NCI-H2196 treated with DMSO at 0.1 percent for 48 hours (cell line): ENCODE measurements around the gene SGTA.

Source experiments
- DNase-seq: peaks from one replicate; lab custom pipeline; 2025; ENCODE audit not compliant: unreplicated experiment; lab: John Stamatoyannopoulos, UW

Gene SGTA

DNA sequence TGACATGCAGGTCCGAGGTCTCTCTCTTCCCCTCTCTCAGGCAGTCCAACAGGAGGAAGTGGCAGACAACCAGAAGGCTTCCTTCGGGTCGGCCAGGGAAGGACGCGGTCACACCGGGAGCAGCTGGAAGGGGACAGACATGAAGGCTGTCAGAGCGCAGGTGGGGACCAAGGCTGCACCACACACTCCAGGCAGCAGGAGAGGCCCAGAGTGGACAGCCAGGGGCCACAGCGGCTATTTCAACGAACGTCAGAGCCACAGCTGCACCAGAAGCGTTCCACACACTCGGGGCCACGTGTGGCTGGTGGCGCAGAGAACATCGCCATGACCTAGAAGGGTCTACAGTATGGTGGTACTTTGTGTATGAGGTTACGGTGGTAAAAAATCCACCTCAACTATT, 27.3 kb downstream of the SGTA start:
- DNase-seq, result no peak

DNA sequence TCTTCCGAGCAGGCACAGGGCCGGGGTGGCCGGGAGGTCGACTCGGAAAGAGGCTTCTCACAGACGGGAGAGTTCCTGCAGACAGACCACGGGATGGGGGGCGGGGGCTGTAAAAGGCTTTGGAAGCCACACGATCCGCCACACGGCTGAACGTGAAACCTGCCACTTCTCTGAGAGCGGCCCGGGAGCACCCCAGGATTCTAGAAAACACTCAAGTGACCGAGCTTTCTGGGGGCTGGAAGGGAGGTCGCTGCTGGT, 27.7 kb downstream of the SGTA start:
- no peak for DNase-seq

DNA sequence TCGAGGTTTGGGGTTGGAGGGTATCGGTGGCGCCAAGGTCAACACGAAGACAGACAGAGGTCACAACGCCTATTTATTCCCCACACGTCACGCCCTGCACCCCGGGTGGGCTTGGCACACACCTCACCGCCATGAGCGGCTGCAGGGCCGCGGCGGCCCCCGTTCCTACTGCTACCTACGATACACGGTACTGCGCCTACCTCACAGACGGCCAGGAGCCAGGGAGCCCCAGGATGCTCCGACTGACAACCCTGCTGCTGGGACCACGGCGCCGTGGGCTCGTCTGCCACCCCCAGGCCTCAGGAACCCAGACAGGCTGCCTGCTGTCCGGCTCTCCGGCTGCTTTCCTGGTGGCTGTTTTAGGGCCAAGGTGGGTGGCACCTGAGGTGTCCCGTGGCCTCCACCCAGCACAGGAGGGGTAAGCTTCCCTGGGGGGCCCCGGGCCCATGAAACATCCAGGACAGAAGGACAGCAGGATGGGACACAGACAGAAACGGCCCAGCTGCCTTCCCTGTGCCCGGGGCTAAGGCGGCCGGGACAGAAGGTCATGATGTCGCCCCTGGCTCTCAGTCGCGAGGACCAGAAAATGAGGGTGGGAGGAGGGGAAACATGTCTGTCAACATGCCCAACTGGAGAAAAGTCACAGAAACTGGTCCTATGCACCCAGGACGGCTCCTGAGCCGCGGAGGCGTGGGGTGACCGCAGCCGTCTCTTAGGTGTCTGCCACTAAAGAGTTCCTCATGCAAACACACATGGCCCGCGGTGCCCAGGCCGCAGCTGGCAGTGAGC, 28.2 kb downstream of the SGTA start:
- DNase-seq, result no peak

DNA sequence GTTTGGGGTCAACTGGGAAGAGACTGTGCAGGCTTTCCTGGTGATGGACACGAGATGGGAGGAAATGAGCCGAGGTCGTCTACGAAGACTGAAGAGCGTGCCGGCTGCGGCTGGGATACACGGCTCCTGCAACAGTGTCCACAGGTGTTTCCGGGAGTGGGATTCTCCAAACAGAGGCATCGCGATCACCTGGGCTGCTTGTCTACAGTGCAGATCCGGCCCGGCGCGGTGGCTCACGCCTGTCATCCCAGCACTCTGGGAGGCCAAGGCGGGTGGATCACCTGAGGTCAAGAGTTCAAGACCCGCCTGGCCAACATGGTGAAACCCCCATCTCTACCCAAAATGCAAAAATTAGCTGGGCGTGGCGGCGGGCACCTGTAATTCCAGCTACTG, 31.6 kb downstream of the SGTA start:
- DNase-seq, result no peak

DNA sequence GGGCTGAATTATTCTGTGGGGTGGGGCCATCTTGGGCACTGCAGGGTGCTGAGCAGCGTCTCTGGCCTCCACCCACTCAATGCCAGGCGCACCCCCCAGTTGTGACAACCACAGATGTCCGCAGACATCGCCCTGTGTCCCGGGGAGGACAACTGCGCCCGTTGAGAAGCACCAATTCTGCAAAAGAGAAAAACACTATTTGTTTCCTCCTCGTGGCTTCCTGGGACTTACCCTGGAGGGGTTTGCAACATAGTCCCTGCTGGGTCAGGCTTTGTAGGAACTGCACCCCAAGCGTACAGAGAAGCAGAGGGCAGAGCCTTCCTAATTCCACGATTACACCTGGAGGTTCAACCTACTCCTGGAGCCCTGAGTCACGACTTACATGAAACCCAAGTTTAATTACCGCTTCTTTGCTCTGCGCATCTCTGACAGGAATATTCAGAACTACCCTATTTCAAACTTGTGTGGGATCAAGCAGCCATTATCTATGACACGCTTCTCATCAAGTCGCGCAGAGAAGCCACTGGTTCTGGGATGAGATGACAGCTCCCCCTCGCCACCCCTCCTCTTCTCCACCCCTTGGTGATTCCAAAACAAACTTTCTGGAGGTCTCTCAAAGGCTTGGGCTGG, 32.1 kb downstream of the SGTA start:
- no peak for DNase-seq

DNA sequence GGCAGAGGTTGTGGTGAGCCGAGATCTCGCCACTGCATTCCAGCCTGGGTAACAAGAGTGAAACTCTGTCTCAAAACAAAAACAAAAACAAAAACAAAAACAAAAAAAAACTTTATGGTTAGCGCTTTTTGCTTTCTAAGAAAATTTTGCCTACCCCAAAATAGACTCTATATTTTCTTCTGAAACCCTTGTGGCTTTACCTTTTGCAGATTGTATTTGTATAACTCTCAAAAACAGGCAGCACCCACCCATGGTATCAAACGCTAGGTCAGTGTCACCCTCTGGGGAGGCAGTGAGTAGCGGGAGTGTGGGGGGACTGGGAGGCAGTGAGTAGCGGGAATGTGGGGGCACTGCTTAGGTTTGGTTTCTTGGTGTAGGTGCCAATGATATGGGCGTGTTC, 35.7 kb downstream of the SGTA start:
- no peak for DNase-seq

DNA sequence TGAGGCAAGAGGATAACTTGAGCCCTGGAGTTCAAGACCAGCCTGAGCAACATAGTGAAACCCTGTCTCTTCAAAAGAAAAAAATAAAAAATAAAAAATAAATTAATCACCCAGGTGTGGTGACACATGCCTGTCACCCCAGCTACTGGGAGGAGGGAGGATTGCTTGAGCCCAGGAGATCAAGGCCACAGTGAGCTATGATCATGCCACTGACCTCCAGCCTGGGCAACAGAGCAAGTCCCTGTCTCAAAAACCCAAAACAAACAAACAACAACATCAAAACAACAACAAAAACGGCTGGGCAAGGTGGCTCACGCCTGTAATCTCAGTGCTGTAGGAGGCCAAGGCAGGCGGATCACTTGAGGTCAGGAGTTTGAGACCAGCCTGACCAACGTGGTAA, 39.0 kb downstream of the SGTA start:
- no peak for DNase-seq

DNA sequence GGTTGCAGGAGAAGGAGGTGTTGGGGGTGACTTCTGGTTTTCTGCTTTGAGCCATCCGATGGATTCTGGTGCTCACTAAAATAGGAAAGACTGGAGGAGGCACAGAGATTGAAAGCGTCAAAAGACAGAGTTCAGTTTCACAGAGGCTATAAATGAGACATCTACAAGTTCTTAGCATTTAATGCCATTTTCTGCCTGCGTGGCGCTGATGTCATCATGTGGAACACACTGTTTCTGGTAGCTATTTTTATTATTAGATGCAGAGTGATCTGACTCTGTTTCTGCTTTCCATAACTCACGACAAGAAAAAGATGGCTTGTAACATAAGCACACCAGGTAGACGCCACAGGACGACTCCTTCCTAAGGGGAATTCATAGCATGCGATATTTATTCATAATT, 40.0 kb downstream of the SGTA start:
- no peak for DNase-seq

DNA sequence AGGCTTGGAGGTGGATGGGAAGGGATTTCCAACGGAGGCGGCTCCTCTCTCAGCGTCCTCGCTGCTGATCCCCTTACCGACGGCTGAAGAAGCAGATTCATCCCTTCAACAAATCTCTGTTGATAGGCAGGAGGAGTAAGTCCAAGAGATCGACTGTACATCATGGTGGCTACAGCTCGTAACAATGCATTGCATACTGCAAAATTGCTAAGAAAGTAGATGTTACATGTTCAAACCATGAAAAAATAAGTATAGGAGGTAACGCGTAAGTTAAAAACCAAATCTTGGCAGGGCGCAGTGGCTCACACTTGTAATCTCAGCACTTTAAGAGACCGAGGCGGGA, 42.8 kb downstream of the SGTA start:
- DNase-seq, result no peak

DNA sequence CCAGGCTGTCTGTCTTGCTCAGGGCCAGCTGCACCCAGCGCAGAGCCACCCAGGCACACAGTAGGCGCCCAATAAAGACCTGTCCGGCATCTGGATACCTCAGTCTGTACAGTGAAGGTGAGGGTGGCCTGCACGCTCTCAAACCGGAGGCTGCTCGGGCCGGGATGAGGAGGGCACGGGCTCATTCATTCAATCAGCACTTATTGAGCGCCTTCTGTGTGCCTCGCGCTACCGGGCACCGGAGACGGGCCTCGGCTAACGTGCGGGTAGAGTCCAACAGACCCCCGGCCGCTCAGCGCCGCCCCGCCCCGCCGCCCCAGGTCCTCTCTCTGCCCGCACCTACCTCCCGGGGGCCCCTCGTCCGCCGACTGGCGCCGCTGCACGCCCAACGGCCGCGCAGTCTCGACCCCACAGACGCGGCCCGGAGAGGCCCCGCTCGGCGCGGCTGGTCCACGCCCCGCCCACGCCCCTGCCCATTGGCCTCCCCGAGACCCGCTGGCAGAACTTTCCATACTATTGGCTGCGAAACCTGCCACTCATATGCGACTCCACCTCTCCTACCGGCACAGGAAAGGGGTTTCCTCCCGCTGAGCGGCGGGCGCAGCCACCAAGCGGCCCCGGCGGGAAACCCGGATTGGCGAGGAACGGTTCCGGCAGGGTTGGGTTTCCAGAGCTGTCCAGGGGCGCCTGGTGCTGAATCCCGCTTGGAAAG, 43.3 kb downstream of the SGTA start, which contains the start of gene SLC39A3:
TSS of gene SLC39A3 (minus strand) at position 416 of the 712 bp plus-strand sequence. CDS start 2,760 bp downstream, outside the sequence.
- peak; percentile 87 for DNase-seq

DNA sequence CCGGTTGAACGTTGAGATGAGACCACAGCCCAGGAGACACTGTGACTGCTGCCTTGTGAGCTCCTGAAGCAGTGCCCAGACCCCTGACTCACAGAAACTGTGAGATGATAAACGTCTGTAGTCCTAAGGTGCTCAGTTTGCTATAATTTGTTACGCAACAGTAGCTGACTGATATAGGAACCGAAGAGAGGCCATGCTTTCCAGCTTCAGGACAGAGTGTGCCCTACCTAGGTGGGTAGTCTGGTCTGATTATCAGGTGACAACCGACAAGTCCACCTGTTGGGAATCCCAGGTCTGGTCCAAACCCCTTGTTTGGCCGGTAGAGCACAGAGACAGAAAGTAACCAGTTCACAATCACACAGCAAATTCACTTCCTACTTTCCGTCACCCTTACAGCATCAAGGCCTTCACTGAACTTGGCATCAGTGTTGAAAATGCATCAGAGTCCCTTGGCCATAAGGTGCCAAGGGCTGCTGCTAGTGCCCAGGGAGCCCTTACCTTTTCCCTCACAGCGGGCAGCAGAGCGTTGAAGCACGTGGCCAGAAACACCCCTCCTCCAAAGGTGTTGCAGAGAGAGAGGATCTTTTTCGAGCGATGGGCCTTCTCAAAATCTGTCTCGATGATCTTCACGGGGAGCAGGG, 46.4 kb downstream of the SGTA start:
- DNase-seq, result no peak

DNA sequence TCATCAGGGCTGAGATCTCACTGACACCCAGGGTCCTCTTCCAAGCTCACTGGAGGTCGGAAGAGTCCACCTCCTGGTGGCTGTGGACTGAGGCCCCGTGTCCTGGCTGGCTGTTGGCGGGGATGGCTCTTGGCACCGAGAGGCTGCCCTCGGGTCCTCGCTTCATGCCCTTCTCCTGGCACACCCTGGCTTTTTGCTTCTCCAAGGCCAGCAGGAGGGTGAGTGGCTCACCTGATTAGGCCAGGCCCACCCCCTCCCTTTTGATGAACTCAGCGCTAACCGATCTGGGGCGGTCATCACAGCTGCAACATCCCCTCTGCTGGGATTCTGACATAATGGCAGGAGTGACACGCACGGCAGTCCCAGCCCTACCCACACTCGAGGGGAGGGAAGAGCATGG, 47.7 kb downstream of the SGTA start:
- DNase-seq, result no peak

DNA sequence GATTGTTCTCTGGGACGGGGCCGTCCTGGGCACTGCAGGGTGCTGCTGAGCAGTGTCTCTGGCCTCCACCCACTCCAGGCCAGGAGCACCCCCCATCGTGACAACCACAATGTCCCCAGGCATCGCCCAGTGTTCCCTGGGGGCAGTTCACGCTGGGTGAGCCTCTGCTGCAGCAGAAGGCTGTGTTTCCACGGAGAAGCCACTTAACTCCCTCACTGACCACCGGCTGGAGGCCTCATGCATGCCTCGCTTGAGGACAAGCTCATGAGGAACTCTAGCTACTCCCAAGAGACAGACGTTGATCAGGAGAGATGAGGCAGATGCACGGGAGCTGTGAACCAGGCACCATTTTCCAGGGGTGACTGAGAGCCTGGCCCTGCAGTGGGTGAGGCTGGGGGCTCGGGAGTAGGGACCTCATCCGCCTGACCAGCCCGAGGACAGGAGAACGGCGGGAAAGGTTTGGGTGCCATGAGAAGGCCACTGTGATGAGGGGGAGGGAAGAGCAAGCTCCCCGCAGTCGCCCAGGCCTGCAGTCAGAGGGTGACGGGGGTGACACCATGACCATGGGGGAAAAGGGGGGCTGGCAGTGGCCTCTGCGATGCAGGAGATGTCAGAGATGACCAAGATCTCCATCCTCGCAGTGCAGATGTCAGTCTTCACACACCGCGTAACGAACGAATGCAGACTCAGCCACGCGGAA, 48.3 kb downstream of the SGTA start:
- DNase-seq, result no peak

DNA sequence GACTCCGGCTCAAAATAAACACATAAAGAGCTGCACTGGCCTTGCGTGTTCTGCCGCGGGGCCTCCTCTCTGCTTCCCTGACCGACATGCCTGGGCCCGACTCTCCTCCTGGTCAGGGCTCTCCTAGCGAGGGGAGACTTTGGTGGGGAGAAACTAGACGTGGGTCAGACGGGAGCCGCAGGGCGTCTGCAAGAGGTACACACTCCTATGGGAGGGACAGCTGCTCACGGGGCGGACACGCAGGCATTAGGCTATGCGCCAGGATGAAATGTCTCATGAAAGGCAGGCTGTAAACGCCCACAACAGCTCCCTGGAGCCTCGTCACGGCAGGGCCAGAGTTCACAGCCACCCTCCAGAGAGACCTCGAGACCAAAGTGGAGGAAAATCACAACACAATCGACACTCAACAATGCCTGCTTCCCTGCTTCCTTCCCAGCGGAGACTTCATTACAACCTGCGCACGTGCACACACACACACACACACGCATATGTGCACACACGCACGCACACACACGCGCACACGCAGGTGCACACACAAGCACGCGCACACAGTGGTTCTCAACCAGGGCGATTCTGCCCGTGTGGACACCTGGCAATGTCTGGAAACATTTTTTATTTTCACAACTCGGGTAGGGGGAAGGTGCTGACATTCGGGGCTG, 49.0 kb downstream of the SGTA start:
- no peak for DNase-seq

DNA sequence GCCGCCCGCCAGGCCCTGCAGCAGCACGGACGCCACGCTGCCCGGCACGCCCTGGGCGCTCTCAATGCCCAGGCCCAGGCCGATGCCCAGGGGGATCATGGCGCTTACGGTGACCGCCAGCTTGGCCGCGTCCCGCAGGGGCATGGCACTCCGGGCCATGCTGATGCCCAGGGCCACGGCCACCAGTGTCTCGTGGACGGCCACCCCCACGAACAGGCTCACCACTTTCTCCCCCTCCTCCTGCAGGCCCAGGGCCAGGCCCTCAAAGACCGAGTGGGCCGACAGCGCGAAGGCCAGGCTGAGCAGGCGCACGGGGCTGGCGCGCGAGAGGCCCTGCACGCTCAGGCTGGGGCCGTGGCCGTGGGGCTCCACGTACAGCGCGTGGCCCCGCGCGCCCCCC, 50.2 kb downstream of the SGTA start:
- no peak for DNase-seq

DNA sequence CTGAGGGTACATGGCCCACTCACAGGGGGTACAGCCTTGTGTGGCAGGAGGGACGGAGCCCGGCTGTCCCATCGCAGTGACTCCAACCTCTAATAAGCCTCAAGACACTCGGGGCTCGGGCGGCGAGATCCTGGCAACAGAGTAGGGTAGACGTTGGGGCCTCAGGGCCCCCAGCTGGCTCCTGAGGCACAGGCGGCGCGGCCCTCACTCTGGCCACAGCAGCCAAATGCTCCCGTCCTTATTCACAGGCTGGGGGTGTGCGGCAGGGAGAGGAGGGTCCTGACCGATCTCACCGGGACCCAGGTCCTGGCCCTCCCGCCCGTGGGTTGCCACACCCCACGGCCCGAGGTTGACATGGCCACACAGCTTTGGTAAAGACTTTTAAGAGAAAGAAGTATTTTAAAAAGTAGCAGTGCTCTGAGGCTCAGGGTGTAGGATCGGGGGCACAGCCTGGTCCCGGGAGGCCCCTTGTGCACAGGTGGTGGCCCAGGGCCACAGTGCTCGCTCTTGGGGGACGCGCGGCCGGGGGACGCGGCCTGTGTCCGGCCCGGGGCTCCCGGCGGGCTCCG, 50.8 kb downstream of the SGTA start:
- DNase-seq, result no peak

DNA sequence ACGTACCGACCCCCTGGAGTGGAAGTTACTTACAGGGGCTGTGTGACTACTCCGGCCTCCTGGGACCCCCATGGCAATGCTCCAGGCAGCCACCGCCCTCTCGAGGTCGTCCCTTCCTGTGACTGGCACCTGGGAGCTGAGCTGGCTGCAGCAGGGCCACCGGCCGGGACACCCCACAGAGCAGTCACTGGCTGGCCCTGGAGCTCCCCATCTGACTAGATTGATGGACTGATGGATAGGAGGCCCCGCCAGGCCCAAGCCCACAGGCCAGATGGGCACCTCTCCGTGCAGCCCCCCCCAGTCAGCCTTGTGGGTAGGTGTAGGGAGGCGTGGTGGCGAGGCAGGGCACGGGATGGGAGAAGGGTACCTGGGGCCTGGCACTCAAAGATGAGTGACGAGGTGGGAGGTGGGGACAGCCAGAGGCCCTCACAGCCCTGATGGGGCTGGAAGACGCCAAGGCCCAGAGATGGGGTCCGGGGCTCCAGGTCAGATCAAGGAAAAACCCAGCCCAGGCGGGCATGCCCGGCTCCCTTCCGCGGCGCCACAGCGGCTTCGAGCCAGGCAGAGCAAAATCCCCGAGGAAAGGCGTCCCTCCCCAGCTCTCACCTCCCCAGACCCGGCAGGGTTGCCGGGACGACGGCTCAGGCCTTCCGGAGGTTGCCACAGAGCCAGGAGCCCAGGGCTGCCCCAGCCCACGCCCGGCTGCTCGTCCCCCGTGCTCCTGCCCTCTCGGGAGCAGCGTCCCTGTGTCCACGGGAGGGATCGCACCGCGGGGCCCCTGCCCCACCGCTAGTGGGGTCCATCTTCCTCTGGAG, 51.7 kb downstream of the SGTA start:
- DNase-seq, result no peak

DNA sequence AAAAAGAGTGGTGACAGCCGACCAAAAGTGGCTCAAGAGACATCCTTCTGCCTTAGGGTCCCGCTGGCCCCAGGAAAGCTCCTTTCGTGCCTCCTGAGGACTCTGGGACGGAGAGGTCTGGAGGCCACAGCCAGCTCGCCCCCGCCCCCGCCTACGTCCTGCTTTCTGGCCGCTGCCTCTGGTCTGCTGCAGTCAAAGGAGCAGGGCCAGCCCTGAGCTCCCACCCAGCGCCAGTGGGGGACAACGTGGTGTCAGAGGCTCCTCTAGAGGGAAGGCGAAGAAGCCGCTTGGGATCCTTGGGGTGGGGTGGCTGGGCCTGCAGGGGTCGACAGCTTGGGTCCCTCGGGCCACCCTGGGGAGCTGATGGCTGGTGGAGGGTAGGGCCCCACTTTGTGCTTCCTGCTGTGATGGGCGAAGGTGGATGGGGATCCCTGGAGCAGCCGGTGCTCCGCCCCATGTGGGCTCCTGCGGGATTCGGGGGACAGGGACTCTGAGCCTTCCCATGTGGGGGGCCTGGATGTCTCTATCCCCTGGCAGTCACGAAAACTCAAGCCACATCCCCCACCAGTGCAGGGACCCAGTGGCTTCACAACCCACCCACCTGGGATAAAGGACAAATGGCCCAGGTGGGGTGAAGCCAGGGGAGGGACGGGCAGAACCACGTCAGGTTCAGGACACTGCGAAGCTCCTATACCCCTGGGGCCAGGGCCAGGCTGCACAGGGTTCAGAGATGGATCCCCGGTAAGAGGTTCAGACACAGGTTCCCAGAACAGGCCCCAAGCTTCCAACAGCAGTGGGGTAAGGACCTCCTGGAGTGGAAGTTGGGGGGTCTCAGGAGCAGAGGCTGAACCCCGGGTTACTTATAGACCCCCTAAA, 52.9 kb downstream of the SGTA start:
- DNase-seq, result no peak
